ENCODE measurements around the gene EARS2. TPM values are rescaled to one million over a fixed set of nuclear protein-coding genes. Genes with fewer than 3 reads are reported as not detected.

EARS2 gene
- polyA plus RNA-seq, 1 donor from 2014 or later, result 22.2 TPM

- Histone ChIP-seq H3F3A (ENCODE audit: insufficient read depth, low read length, poor library complexity, severe bottlenecking) (no peaks in the 10 kb centered on the region), H3K9ac (ENCODE audit: low read length) (no peak overlapping the region), H3K9me3 (ENCODE audit: low read length) (no peaks in the 10 kb centered on the region), H3K79me2 (replicated peaks; ENCODE audit: insufficient read depth, low read length) (no peaks in the 10 kb centered on the region), H3K27me3 (ENCODE audit: insufficient read depth, low read depth, low read length) (no peaks in the 10 kb centered on the region), H3K9me2 (ENCODE audit: insufficient read depth, low read length) (no peaks in the 10 kb centered on the region), H3K4me3 (ENCODE audit: low read length) (no peak overlapping the region), H3K27ac (ENCODE audit: low read length) (no peak overlapping the region), H2AFZ (ENCODE audit: low read depth, low read length) (no peak overlapping the region), H3K4me2 (ENCODE audit: low read length) (no peak overlapping the region), H4K20me1 (ENCODE audit: insufficient read depth) (no peaks in the 10 kb centered on the region), H3K36me3 (ENCODE audit: insufficient read depth, low read length) (no peaks in the 10 kb centered on the region)
- no peak for TF ChIP-seq CTCF (IDR thresholded peaks at IDR 0.05; ENCODE audit: poor library complexity, severe bottlenecking)
- TF ChIP-seq MXI1 (conservative IDR thresholded peaks at IDR 0.05; ENCODE audit: poor library complexity, severe bottlenecking), result no peak
- TF ChIP-seq RAD21 (conservative IDR thresholded peaks at IDR 0.05), result no peak
- no peak for TF ChIP-seq EP300 (conservative IDR thresholded peaks at IDR 0.05; ENCODE audit: poor library complexity, severe bottlenecking)
- no peak for TF ChIP-seq TAF1 (IDR thresholded peaks at IDR 0.05; ENCODE audit: low read depth)
- no peak for TF ChIP-seq EZH2 (IDR thresholded peaks at IDR 0.05; ENCODE audit: borderline replicate concordance, insufficient read depth, low read length, poor library complexity, severe bottlenecking)
- no peak for TF ChIP-seq POLR2AphosphoS5 (IDR thresholded peaks at IDR 0.05)
- TF ChIP-seq SMC3 (conservative IDR thresholded peaks at IDR 0.05; ENCODE audit: poor library complexity), result no peak
- no peak for TF ChIP-seq REST (IDR thresholded peaks at IDR 0.05; ENCODE audit: borderline replicate concordance)
These were observed 36.6 kb downstream of the EARS2 start for GRCh38 chr16:23520500-23520899.

DNA sequence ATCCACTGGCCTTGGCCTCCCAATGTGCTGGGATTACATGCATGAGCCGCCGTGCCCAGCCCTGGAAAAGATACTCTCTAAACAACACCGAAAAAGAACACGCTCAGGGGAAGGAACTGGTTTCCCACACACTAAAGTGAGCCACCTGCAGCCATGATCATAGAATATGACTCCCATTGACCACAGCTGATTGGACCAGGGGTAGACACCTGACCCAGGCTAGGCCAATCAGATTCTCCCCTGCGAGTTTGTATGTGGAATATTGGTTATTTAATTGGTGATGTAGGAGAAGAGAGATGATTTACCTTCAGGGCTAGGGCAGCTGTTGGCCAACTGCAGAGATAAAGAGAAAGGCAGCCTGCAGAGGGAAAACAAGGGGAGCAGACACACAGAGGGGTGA lies 37.9 kb downstream of the EARS2 start:
- no peaks in the 10 kb centered on the region for H3K27me3 ChIP-seq (ENCODE audit: insufficient read depth, low read depth, low read length)
- no peaks in the 10 kb centered on the region for H4K20me1 ChIP-seq (ENCODE audit: insufficient read depth)
- no peak overlapping the region for H3K9ac ChIP-seq (ENCODE audit: low read length)
- H3F3A ChIP-seq (ENCODE audit: insufficient read depth, low read length, poor library complexity, severe bottlenecking), result no peaks in the 10 kb centered on the region
- H3K79me2 ChIP-seq (replicated peaks; ENCODE audit: insufficient read depth, low read length), result no peaks in the 10 kb centered on the region
- no peak overlapping the region for H3K4me2 ChIP-seq (ENCODE audit: low read length)
- TF ChIP-seq CTCF (IDR thresholded peaks at IDR 0.05; ENCODE audit: poor library complexity, severe bottlenecking), result no peak
- no peak for TF ChIP-seq TAF1 (IDR thresholded peaks at IDR 0.05; ENCODE audit: low read depth)
- TF ChIP-seq EP300 (conservative IDR thresholded peaks at IDR 0.05; ENCODE audit: poor library complexity, severe bottlenecking), result no peak
- TF ChIP-seq RAD21 (conservative IDR thresholded peaks at IDR 0.05), result no peak
- TF ChIP-seq MXI1 (conservative IDR thresholded peaks at IDR 0.05; ENCODE audit: poor library complexity, severe bottlenecking), result no peak
- TF ChIP-seq REST (IDR thresholded peaks at IDR 0.05; ENCODE audit: borderline replicate concordance), result no peak
- no peak for TF ChIP-seq POLR2AphosphoS5 (IDR thresholded peaks at IDR 0.05)
- no peak for TF ChIP-seq EZH2 (IDR thresholded peaks at IDR 0.05; ENCODE audit: borderline replicate concordance, insufficient read depth, low read length, poor library complexity, severe bottlenecking)
- TF ChIP-seq SMC3 (conservative IDR thresholded peaks at IDR 0.05; ENCODE audit: poor library complexity), result no peak
- H3K36me3 ChIP-seq (ENCODE audit: insufficient read depth, low read length), result no peaks in the 10 kb centered on the region
- no peak overlapping the region for H2AFZ ChIP-seq (ENCODE audit: low read depth, low read length)
- H3K9me3 ChIP-seq (ENCODE audit: low read length), result no peaks in the 10 kb centered on the region
- no peak overlapping the region for H3K4me3 ChIP-seq (ENCODE audit: low read length)
- H3K9me2 ChIP-seq (ENCODE audit: insufficient read depth, low read length), result no peaks in the 10 kb centered on the region
- H3K27ac ChIP-seq (ENCODE audit: low read length), result no peak overlapping the region
